NCI-H524 (cell line): Measurements from ENCODE around the gene CHRM3.
"Not testable (repeated sequence)": the region's sequence is repeated elsewhere in the genome, so short reads cannot be mapped to it uniquely, and the experiment has no call there.

Experiments used
- DNase-seq, 2 experiments: peaks; one replicate each; lab custom pipeline; 2025; lab: John Stamatoyannopoulos, UW

The CHRM3 gene

GRCh38 chr1:239386453-239387303, at the start of gene CHRM3:
Gene CHRM3 (plus strand): TSS chr1:239386568. CDS start chr1:239907452, 520,884 bp downstream.
- no peak for DNase-seq

GRCh38 chr1:239337799-239338430, 48.5 kb upstream of the CHRM3 start:
- no peak for DNase-seq

GRCh38 chr1:239347776-239348175, 38.6 kb upstream of the CHRM3 start:
- no peak for DNase-seq

DNA sequence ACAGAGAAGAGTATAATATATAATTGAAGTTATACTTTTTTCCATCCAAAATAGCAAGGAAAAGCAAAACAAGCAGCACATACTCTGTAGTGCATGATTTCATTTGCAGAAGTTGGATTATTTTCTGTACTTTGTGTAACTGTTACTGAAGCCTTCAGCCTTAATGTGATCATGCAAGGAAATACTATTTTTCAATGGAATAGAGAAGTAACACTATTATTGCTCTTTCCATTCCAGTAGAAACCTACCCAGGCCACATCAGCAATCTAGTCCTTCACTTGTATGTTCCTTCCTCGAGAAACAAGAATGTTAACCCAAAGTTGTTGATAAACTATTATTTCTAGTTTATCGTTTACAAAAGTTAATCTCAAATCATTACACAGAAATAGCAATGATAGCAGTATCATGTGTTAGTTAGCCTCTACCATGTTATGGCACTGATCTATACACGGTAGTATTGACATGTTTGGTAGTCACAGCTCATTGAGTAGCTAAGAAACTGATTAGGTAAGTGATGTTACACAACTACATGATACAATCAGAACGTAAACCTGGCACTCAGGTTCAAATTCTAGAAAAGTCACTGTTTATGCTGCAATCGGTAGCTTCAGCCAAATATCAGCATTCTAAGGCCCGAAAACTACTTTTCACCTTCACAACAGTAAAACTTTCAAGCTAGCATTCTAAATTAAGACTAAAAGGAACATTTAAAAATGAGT, 37.6 kb upstream of the CHRM3 start:
- no peak for DNase-seq

DNA sequence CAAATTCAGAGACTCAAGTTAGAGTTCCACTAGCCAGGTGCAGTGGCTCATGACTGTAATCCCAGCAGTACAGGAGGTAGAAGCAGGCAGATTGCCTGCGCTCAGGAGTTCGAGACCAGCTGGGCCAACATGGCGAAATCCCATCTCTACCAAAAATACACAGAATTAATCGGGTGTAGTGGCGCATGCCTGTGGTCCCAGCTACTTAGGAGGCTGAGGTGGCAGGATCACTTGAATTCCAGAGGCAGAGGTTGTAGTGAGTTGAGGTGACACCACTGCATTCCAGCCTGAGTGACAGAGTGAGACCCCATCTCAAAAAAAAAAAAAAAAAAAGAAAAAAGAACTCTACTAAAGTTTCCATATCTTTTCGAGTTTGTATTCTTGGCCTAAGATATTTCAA, 36.7 kb upstream of the CHRM3 start:
- no peak for DNase-seq

- no peak for DNase-seq
Measured at GRCh38 chr1:239353536-239353935, 32.8 kb upstream of the CHRM3 start.

GRCh38 chr1:239354231-239354630, 32.1 kb upstream of the CHRM3 start:
- DNase-seq, result no peak

DNA sequence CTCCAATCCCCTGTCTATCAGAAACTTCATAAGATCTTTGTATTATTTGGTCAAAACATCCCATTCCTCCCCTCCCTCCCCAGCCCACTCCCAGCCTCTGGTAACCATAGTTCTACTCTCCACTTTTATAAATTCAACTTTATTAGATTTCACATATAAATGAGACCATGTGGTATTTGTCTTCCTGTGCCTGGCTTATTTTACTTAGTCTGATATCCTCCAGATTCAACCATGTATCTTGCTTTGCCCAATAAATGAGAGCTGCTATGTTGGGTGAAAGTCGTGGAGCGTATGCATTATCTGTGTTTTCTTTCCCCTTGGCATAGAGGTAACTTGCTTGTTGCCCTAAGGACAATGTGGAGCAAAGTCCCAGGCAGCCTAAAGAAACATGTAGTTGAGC, 28.5 kb upstream of the CHRM3 start:
- no peak for DNase-seq

DNA sequence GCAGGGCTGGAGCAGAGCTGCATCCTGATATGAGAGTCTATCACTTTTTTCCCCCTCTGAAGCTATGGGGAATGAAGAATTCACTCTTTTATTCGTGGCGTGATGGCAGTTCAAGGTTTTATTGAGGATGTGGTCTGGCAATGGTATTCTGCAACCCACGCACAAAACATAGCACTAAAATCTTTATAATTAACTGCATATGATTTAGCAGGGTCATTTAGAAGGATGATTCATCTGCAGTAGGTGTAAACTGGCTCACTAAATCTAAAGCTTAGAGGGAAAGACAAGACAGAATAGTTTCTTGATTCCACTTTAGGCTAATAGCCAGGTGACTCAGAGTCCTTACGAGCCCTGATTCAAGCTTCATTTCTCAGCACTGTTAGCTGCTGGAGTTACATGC, 25.0 kb upstream of the CHRM3 start:
- no peak for DNase-seq

DNA sequence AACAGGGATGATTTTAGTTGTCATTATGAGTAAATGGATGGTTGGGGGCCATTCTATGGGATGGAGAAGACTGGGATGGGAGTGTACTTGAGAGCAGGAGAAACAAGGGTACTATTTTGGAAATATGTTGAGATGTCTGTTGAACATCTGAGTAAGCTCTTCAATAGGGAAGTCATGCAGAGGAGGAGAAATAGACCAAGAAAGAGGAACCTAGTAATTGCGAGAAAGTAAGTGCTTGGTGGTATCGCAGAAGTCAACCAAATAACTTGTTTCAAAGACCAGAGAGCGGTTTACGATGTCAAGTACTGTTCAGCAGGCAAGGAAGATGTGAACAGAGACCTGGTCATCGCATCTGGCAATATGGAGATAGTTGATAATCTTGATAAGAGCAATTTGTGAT, 22.4 kb upstream of the CHRM3 start:
- no peak for DNase-seq

DNA sequence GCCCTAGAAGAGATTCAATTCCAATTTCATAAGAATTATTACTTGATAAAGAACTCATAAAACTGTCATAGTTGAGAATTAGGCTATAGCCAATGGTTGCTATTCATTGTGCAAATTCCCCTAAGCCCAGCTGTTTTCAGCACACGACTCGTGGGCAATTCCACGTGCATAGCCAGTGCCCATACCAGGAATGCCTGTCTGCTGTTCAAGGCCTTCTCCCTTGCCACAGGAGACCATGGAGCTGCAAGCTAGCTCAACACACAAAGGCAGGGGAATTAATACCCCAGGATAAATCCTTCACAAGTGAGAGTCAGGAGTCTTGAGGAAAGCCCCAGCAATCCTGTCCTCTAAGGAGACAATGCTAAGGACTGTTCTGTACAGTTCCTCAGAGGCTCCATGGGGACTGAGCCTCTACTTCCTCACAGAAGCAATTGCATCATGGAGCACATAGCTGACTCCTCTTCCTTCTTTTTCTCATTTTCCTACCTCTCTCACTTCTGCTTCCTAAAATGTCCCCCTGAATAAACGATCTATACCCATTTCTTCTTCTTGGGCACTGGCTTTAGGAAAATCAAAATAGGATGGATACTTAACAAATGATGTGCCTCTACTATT, 19.1 kb upstream of the CHRM3 start:
- no peak for DNase-seq

DNA sequence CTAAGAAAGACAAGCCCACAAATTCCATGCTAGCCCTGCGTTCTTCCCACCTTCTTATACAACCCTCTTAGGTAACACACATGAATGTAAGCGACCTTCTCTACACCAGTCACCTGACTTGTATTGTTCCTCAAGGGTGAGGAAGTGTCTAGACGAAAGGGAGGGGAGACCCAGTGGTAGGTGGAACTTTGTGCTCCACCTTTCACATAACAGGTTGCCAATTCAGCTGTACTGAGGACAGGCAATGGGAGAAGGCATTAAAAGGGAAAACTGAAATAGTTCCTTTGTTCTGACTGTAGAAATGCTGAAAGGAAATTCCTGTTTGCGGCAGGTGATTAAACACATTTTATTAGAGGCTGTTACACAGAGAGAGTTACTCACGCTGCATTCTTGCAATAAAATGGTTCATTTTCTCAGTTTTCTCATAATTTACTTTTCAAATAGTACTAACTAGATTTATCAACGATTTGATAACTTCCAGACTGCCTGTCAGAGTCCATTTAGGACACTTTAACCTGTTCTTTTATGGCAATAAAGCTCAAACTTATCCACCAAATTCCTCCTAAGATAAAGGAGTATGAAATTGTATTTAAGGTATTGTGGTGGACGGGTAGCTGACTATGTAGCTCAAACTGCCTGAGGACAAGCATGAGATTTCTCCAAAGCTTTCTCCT, 17.8 kb upstream of the CHRM3 start:
- no peak for DNase-seq

GRCh38 chr1:239370869-239371268, 15.5 kb upstream of the CHRM3 start:
- DNase-seq, result not testable (repeated sequence)

DNA sequence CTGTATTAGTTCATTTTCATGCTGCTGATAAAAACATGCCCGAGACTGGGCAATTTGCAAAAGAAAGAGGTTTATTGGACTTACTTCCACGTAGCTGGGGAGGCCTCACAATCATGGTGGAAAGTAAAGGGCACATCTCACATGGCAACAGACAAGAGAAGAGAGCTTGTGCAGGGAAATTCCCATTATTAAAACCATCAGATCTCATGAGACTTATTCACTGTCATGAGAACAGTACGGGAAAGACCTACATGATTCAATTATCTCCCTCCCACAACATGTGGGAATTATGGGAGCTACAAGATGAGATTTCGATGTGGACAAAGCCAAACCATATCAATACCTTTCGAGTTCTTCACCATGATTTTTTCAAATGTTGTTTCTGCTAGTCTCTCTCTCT, 3.7 kb upstream of the CHRM3 start:
- no peak for DNase-seq

- no peak for DNase-seq
Measured at GRCh38 chr1:239383714-239384113, 2.7 kb upstream of the CHRM3 start.

GRCh38 chr1:239387304-239388158, 1.2 kb downstream of the CHRM3 start:
- no peak for DNase-seq

- DNase-seq, result no peak
Measured at GRCh38 chr1:239388159-239388485, 1.8 kb downstream of the CHRM3 start.

DNA sequence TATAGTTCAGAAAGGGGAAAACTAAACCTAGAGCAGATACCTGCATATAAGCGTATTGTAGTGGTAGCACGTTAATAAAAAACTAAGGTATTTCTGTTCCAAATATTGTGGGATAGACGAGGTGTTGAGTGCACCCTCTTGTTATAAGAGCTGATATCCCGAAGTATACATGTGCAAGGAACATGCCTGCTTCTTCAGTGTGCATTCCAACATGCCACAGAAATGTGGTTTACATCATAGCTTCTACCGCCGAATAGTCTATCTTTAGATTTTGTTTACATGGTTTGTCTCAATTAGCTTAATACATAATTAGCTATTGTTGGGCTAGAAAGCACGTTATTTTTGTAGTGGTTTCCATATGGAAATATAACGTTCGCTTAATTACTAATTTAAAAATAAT, 2.2 kb downstream of the CHRM3 start:
- no peak for DNase-seq

GRCh38 chr1:239389703-239390102, 3.3 kb downstream of the CHRM3 start:
- no peak for DNase-seq

DNA sequence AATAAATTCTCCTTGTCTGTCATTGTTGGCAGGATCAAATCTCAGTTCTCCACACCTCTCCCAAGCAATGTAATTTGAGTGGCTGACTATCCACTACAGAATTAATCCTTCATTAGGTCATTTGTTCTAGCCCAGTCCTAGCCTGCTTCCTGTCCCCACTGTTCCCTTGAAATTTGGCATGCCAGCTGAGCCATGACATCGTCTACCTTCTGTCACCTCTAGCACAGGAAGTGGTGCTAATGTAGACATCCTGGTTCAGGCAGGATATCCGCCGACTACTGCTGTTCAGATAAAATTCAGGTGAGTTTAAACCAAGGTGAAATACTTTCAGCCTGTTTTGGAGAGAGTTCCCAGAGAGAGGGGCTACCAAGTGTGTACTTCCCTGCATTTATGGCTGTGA, 5.9 kb downstream of the CHRM3 start:
- DNase-seq, result no peak

GRCh38 chr1:239394107-239394506, 7.7 kb downstream of the CHRM3 start:
- no peak for DNase-seq
